Measurements from ENCODE around the gene TTC16.

DNA sequence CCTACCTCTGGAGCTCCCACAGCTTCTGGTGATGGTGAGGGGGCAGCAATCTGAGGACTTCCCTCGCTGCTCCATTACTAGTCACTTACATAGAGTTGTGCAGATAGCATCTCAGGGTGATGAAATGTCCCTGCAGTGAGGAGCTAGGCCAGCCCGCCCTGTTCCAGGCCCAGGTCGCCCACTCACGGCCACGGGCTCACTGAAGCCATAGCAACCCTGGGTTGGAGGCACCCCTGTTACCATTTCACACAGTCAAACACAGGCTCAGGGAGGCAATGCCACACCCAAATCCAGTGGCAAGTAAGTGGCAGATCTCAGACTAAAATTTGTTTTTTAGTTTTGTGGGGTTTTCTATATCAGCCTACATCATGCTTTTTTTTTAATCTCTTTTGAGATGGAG is 43.0 kb downstream of the TTC16 start:
- TF ChIP-seq CTCF (IDR thresholded peaks at IDR 0.05) (no peak), POLR2A (IDR thresholded peaks at IDR 0.05) (no peak)
